Skin epidermis (tissue), 12 donors: ENCODE measurements around the gene PHETA2.

ENCODE experiments used
- H3K27ac ChIP-seq, 21 experiments: fragments of 200-600 bp; sonication (generic) in 11 of 21; one replicate each; pipeline ENCODE4 v1.5.0; 2020; ENCODE audit warnings: mild to moderate bottlenecking in 3 of 21, inconsistent platforms in 2 of 21, moderate library complexity in 2 of 21
- H3K4me3 ChIP-seq, 7 experiments: fragments of 200-600 bp; sonication (generic) in 2 of 7; one replicate each; pipeline ENCODE4 v1.5.0; 2020; ENCODE audit warnings: inconsistent platforms in 2 of 7, mild to moderate bottlenecking in 2 of 7, moderate library complexity in 1 of 7

The PHETA2 gene

DNA sequence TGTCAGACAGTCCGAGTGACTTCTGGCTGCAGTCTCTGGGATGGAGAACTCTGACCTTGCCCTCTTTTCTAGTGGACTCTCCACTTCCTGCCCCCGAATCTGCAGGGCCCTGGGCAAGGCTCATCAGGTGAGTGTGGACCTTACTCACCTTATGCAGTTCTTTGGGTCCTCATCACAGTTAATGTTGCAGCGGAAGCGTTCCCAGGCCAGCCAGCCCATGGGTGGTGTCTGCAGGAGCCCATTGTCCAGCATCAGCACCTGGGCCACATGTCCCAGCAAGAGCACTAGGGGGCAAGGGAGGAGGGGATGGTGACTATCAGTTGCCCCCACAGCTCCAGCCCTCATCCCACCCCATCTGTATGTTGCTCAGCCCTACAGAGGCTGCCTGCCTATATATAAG lies 5.8 kb upstream of the PHETA2 start:
- Histone ChIP-seq H3K4me3 (no peak overlapping the region), H3K27ac (no peak overlapping the region)

DNA sequence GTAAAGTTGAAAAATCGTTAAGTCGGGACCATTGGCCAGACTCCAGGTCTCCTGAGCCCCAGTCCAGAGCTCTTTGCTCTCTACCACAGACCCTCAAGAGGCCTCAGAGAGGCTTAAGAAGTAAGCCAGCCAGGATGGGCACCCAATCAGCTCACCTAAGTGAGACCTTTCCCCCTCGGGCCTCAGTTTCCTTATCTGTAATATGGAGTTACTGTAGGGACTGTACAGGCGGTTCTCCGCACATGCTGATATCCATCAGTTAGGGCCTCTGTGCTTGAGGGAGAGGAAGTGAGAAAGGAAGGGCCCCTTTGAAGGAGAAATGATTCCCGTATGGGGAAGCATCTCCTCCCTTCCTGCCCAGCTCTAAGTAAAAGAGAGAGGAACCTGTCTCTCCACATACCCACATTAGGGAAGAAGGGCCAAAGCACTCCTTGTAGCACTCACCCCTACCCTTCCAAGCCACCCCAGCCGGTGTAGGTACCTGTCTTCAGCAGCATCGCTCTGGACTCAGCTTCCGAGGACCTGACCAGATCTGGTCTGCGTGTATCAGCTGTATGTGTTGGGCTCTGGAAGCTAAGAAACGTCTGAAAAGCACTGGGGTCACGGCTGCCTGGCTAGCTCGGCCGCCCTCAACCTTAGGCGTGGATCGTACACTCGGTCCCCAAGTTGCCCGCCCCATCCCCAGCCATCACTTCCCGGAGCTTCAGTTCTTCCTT lies 4.1 kb upstream of the PHETA2 start:
- peak overlapping the region in 20 of 21 experiments; percentile 54 to 91 (median 82) for H3K27ac ChIP-seq
- H3K4me3 ChIP-seq = peak overlapping the region; percentile 40 to 70 (median 61)

DNA sequence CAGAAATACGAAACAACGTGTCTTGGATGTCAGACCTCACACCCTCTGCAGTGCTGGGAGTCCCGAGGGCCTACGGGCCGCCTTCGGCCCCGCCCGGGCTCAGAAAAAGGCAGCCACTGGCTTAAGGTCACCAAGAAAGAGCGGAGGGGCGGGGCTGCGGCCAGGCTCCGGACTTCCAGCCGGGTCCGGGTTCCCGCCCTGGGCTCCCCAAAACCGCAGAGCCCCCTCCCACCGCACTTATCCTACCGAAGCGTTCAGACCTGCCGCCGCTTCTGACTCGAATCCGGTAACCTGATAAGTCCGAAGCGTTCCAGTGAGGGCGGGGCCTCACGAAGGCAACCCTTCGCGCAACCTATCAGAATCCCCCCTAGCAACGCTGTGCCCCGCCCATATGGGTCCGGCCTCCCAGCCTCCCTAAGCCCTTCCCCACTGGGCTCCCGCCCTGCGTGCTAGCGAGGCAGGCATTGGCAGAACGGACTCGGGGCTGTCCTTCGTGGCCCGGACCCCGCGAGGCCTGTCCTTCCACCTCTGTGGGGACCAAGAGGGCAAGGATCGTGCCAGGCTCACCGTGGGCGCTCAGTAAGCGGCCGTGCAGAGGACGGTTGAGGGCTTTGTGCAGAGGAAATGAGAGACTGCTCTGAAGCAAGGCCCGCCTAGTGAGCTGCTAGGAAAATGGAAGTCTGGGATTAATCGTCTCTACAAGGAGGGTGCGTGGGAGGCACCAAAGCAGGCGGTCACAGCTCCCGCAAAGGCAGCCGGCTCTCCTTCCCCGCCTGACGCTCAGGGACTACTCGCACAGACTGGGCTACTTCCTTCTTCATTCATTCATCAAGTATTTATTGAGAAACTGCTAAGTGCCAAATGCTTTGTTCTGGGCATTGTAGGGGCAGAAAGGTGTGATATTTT lies 3.3 kb upstream of the PHETA2 start, which contains the start of gene NAGA:
Gene NAGA (minus strand): TSS at position 296 of the 906 bp plus-strand sequence. CDS start 515 bp downstream, outside the sequence.
- H3K4me3 ChIP-seq = peak within 1 kb of the TSS; percentile 40 to 70 (median 61)
- H3K27ac ChIP-seq = peak within 1 kb of the TSS in 20 of 21 experiments; percentile 55 to 91 (median 82)

DNA sequence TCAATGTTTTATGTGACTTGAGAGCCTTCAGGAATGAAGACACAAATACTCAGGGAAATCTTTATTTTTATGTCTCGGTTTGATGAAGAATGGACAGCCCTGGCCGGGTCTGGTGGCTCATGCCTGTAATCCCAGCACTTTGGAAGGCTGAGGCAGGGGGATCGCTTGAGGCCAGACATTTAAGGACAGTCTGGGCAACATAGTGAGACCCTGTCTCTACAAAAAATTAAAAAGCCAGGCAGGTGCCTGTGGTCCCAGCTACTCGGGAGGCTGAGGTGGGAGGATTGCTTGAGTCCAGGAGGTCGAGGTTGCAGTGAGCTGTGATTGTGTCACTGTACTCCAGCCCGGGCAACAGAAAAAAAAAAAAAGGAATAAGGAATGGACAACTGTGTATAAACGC lies 2.5 kb upstream of the PHETA2 start:
- Histone ChIP-seq H3K27ac (peak overlapping the region in 19 of 21 experiments; percentile 55 to 91 (median 82)), H3K4me3 (peak overlapping the region in 6 of 7 experiments; percentile 40 to 70 (median 62))

DNA sequence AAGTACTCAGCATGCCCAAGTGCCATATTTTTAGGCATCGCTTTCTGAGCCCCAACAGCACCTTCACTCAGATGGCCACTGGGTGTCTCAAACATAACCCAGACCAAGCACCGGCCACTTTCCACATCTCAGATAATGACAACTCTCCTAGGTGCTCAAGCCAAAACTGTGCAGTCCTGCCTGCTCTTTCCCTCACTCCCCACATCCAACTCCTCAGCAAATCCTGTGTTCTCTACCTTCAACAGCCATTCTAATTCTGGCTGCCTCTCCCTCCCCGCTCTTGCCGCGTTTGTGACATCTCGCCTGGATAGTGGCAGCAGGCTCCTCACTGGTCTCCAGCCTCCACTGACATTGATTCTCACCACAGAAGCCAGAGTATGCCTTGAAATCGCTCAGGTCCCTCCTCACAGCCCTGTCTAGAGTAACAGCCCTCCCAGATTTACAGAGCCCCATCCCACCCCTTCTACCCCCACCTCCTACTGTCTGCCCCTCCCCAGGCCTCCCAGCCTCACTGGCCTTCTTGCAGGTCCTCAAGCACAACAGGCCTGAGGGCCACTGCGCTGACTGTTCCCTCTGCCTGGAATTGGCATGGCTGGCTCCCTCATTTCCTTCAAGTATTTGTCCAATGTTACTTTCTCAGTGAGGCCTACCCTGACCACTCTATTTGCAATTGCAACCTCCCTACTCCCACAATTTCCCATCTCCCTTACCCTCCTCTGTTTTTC lies 1.3 kb upstream of the PHETA2 start:
- peak overlapping the region in 2 of 21 experiments; percentile 97 to 99 for H3K27ac ChIP-seq
- no peak overlapping the region for H3K4me3 ChIP-seq

DNA sequence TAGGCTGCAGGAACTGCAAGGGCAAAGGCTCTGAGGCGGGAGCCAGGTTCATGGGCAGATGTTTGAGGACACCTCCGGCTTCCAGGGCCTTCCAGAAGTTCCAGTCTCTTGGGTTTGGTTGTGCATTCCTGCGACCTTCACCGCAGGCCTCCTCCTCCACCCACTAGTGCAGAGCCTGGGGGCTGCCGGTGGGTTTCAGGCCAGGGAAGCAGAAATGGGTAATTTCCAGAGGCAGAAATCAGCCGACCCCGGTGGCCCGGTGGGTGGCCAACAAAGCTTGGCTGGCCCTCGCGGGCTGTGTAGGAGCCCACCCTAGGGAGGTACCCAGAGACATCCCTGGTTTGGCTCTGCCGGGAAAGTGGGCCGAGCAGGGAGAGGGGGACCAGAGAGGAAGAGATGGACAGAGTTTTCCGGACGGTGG lies 417 bp upstream of the PHETA2 start:
- peak overlapping the region in 20 of 21 experiments; percentile 78 to 99 (median 96) for H3K27ac ChIP-seq
- H3K4me3 ChIP-seq = peak overlapping the region; percentile 45 to 66 (median 61)

DNA sequence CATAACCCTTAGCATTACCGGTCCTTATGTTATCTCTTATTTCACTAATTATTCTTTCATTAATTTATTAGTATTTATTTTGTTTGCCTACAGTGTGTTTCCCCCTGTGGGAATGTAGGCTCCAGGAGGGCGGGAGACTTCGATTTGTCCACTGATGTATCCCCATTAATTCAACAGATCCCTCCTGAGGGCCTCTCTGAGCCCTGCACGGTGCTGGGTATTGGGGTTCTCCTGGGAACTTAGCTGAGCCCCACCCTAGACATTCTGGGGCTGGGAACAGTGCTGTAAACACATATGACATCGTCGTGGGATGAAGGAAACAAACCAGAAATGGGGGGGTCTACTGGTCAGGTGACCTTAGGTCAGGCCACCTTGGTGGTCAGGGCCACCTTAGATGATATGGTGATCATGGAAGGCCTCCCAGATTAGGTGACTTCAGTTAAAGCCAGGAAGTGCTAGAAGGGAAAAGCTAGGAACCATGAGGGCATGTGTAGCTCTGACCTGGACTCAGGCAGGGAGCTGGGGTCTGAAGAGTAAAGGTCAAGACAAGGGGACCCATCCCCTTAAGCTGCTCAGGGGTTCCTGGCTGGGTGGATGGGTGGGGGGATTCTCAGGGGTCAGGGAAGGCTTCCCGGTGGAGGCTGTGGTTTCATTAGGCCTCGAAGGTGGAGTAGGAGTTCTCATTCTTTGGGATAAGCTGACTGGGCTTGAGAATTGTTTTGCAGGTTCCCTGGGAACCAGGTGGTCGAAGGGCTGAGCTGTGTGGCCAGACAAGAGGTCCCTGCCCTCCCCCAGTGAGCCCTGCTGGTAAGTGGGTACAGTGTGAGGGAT lies 1.0 kb downstream of the PHETA2 start:
- Histone ChIP-seq H3K4me3 (peak overlapping the region; percentile 45 to 66 (median 61)), H3K27ac (peak overlapping the region in 20 of 21 experiments; percentile 78 to 99 (median 96))

DNA sequence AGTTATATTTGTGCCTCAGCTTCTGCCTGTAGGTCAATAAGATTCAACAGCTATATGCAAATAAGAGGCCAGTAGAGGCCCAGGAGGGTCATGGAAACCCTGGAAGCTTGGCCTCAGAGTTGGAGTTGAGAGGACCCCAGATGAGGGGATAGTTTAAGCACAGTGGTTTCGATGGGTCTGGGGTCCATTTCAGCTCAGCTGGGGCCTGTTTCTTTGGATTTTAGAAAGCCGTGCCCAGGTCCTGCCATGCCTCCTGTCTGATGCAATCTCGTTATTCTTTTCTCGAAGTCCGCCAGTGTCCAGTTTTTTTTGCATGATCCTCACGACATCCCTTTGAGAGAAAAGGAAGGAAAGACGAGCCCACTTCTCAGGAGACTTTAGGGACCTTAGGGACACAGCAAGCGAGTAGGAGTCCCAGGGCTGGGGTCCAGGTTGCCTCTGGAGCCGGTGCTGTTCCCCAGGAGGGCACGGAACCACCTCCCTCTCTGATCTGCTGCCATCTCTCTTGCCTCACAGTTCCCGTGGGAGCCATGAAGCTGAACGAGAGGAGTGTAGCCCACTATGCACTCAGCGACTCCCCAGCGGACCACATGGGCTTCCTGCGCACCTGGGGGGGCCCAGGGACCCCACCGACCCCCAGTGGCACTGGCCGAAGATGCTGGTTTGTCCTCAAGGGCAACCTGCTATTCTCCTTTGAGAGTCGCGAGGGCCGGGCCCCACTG lies 2.9 kb downstream of the PHETA2 start:
- H3K27ac ChIP-seq = peak overlapping the region in 2 of 21 experiments; percentile 98 to 99

DNA sequence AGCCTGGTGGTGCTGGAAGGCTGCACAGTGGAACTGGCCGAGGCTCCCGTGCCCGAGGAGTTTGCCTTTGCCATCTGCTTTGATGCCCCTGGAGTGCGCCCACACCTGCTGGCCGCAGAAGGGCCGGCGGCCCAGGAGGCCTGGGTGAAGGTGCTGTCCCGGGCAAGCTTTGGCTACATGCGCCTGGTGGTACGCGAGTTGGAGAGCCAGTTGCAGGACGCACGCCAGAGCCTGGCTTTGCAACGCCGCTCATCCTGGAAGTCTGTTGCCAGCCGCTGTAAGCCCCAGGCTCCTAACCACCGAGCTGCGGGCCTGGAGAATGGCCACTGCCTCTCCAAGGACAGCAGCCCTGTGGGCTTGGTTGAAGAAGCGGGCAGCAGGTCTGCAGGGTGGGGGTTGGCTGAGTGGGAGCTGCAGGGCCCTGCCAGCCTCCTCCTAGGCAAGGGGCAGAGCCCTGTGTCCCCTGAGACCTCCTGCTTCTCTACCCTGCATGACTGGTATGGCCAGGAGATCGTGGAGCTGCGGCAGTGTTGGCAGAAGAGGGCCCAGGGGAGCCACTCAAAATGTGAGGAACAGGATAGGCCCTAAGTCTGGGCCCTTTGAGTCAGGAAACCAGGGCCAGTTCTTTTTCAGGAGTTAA lies 3.6 kb downstream of the PHETA2 start:
- Histone ChIP-seq H3K4me3 (no peak overlapping the region), H3K27ac (peak overlapping the region in 12 of 21 experiments; percentile 92 to 99 (median 96))

More for the DNA sequence above, 2.9 kb downstream of the PHETA2 start:
- H3K4me3 ChIP-seq = no peak overlapping the region

DNA sequence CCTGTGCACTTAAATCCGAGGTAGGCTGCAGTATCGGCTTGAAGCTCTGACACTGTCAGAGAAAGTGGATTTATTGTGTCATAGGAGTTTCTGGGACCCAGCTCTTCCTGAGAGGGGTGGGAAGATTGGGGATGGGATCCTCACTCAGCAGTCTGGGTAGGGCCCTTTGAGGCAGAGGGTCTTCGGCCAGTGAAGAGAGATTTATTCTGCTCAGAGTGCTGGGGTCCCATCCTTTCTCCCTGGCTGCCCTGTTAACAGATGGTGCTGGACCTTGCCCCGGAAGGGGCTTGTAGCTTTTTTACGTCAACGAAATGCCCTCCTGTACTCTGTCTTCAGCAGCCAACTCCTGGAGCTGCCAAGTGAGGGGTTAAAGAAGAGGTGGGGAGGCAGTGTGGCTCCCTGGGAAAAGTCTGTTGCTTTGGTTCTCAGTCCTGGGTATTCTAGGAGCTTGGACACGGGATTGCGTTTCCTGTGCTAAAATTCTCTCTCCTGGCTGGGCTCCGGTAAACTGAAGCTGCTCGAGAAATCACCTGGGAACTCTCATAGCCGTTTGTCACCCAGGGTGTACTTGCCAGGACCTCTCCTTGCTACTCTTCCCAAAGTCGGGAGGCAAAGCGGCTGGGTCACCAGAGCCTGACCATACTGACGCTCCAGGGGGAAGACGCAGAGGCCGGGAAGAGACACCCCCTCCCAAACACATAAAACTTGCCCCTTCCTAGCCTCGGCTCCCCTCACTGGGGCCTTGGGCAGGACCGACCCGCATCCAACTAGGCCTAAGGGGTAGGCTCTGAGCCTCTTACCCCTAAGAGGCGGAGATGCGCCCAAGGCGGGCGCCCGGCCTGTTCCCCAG lies 4.6 kb downstream of the PHETA2 start:
- Histone ChIP-seq H3K27ac (peak overlapping the region; percentile 54 to 99 (median 96)), H3K4me3 (peak overlapping the region; percentile 45 to 71 (median 57))

DNA sequence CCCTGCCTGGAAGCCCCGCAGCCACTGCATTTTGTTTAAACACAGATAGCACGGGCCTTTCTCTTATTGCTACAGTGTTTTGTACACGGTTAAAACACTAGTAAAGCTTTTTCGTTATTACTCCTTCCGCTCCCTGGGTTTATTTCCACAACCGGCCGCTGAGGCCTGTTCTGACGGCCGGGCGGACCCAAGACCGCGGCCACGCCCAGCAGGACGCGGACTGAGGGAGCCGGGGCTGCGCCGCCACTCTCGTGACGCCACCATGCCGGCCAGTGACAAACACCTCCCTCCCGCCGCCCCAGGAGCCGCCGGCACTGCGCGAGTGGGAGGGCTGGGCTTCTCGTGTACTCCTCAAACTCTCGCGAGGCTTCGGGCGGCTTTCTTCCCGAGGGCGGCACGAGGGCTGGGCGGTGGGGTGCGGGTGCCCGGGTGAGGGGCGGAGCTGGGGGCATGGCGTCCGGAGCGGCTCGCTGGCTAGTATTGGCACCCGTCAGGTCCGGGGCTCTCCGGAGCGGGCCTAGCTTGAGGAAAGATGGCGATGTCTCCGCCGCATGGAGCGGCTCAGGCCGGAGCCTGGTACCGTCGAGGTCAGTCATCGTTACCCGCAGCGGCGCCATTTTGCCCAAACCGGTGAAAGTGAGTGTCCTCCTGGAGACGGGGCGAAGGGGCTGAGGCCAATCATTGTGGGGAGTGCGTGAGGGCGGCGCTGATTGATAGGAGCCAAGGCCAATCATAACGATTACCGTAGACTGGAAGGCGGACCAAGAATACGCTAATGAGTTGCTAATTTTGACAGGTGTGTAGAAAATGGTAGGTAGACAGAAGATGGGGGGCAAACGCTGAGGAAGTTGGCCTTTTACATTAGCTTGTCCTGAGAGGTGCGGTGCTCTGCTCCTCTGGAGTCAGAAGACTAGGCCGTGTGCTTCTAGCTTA lies 5.5 kb downstream of the PHETA2 start, which contains the start of gene SMDT1:
Gene SMDT1 (plus strand): TSS at position 382 of the 933 bp plus-strand sequence. CDS start 69 bp downstream, at position 451.
- Histone ChIP-seq H3K27ac (peak within 1 kb of the TSS; percentile 85 to 99 (median 96)), H3K4me3 (peak within 1 kb of the TSS; percentile 45 to 71 (median 57))

DNA sequence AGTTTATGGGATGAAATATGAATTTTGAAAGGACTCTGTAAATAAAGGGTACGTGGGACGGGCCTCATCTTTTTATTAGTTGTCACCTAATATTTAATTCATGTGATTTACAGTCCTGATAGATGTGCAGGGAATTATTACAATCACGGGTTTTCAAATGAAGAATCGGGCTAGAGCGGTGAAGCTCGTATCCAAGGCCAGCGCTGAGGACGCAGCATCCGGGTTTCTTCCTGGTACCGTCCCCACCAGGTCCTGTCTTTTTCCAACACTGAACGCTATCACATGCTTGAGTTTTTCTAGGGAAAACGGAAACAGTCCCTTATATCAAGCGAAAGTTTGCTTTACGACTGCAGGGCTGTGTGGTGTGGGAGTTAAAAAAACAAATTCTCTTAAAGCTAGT lies 6.2 kb downstream of the PHETA2 start:
- peak overlapping the region in 20 of 21 experiments; percentile 92 to 99 (median 96) for H3K27ac ChIP-seq
- H3K4me3 ChIP-seq = peak overlapping the region; percentile 45 to 71 (median 57)

DNA sequence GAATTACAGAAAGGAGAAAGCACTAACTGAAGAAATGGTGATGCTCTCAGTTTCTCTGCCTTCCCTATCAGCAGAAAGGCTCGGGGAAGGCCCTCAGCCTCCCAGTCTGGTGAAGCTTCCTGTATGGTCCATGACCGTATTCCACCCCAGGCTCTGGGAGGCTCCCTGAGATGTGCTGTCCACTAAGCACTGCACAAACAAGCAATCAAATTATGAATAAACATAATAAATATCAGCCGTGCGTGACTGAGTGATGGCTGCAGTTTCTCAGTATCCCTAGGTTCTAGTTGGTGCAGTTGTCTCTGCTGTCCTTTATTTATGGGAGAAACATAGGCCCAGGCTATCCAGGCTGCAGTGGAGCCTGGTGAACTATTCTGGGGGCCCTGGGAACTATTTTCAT lies 9.1 kb downstream of the PHETA2 start:
- no peak overlapping the region for H3K27ac ChIP-seq
- no peak overlapping the region for H3K4me3 ChIP-seq

DNA sequence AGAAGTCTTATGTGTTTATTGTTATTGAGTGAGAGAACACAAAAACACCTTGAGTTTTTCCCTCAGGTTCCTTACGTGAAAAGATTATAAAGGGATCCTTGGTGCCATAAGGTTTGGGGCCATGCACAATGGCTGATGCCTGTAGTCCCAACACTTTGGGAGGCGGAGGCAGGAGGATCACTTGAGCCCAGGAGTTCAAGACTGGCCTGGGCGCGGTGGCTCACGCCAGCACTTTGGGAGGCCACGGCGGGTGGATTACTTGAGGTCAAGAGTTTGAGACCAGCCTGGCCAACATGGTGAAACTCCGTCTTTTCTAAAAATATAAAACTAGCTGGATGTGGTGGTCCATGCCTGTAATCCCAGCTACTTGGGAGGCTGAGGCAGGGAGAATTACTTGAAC lies 10.8 kb downstream of the PHETA2 start:
- Histone ChIP-seq H3K27ac (no peak overlapping the region), H3K4me3 (no peak overlapping the region)

DNA sequence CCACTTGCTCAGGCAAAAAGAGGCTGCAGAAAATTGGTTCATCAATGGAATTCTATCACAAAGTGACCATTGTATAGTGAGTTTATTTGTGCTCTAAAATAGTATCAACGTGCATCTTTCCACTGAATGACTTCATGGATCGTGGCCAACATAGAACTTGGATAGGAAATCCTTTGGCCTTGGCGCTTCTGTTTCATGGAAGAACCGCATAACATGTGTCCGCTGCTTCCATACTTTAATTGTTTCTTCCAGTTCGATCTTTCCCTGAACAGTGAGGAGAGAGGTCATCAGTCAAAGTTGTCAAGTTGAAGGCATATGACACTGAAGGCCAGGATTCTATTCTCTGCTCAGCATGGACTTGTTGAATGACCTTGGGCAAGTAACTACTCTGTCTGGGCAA lies 12.0 kb downstream of the PHETA2 start:
- H3K27ac ChIP-seq = no peak overlapping the region
- H3K4me3 ChIP-seq = no peak overlapping the region
